ENCODE measurements around the gene CYP27A1.

CYP27A1 gene

GRCh38 chr2:218773881-218774280 is 8.1 kb upstream of the CYP27A1 start:
- no peak for DNase-seq (ENCODE audit: low read depth in 2 of 2)

- DNase-seq (ENCODE audit: low read depth in 2 of 2), result no peak
Observed at GRCh38 chr2:218776488-218776887, 5.5 kb upstream of the CYP27A1 start.

GRCh38 chr2:218777276-218777990 is 4.5 kb upstream of the CYP27A1 start:
- no peak for DNase-seq (ENCODE audit: low read depth in 2 of 2)

GRCh38 chr2:218780046-218780445 is 1.9 kb upstream of the CYP27A1 start:
- no peak for DNase-seq (ENCODE audit: low read depth in 2 of 2)

- no peak for DNase-seq (ENCODE audit: low read depth in 2 of 2)
Observed at GRCh38 chr2:218780851-218781690, 876 bp upstream of the CYP27A1 start.

- no peak for DNase-seq (ENCODE audit: low read depth in 2 of 2)
Observed at GRCh38 chr2:218782528-218782844, 539 bp downstream of the CYP27A1 start.

GRCh38 chr2:218783688-218784087 is 1.7 kb downstream of the CYP27A1 start:
- no peak for DNase-seq (ENCODE audit: low read depth in 2 of 2)

GRCh38 chr2:218785103-218785502 is 3.2 kb downstream of the CYP27A1 start:
- no peak for DNase-seq (ENCODE audit: low read depth in 2 of 2)

GRCh38 chr2:218786133-218786532 is 4.2 kb downstream of the CYP27A1 start:
- DNase-seq (ENCODE audit: low read depth in 2 of 2), result no peak

- DNase-seq (ENCODE audit: low read depth in 2 of 2), result no peak
Observed at GRCh38 chr2:218788529-218789255, 6.7 kb downstream of the CYP27A1 start.

- no peak for DNase-seq (ENCODE audit: low read depth in 2 of 2)
Observed at GRCh38 chr2:218792433-218792832, 10.5 kb downstream of the CYP27A1 start.

- no peak for DNase-seq (ENCODE audit: low read depth in 2 of 2)
Observed at GRCh38 chr2:218796691-218797090, 14.7 kb downstream of the CYP27A1 start.

- DNase-seq (ENCODE audit: low read depth in 2 of 2), result no peak
Observed at GRCh38 chr2:218798767-218799504, 17.0 kb downstream of the CYP27A1 start.

GRCh38 chr2:218799990-218800389 is 18.0 kb downstream of the CYP27A1 start:
- no peak for DNase-seq (ENCODE audit: low read depth in 2 of 2)

- DNase-seq (ENCODE audit: low read depth in 2 of 2), result no peak
Observed at GRCh38 chr2:218802386-218802994, 20.5 kb downstream of the CYP27A1 start.

- DNase-seq (ENCODE audit: low read depth in 2 of 2), result no peak
Observed at GRCh38 chr2:218804817-218805216, 22.9 kb downstream of the CYP27A1 start.

- peak; percentile 23 to 29 for DNase-seq (ENCODE audit: low read depth in 2 of 2)
Observed at GRCh38 chr2:218805627-218806026, 23.7 kb downstream of the CYP27A1 start.

- peak; percentile 99 for DNase-seq (ENCODE audit: low read depth in 2 of 2)
Observed at GRCh38 chr2:218806346-218806978, 24.5 kb downstream of the CYP27A1 start.

- no peak for DNase-seq (ENCODE audit: low read depth in 2 of 2)
Observed at GRCh38 chr2:218807626-218808025, 25.7 kb downstream of the CYP27A1 start.

- DNase-seq (ENCODE audit: low read depth in 2 of 2), result no peak
Observed at GRCh38 chr2:218809515-218809914, 27.6 kb downstream of the CYP27A1 start.

GRCh38 chr2:218810256-218810655 is 28.3 kb downstream of the CYP27A1 start:
- no peak for DNase-seq (ENCODE audit: low read depth in 2 of 2)
